Cardiac muscle cell (in vitro differentiated cells and primary cell): ENCODE data around the gene DOC2A. TPM values are rescaled to one million over a fixed set of nuclear protein-coding genes. Genes with fewer than 3 reads are reported as not detected.

Source experiments
- DNase-seq, 2 donors: peaks; one replicate each; pipeline versions ENCODE4 v3.0.0 to v3.0.0-alpha.2; 2010 to 2017; ENCODE audit warnings: low read depth in 1 of 2, low spot score in 1 of 2
- H3K27ac ChIP-seq: fragments of 200-600 bp; sonication (generic); 2 replicates; pipeline ENCODE4 v1.5.1; 2016
- H3K27me3 ChIP-seq: fragments of 200-600 bp; sonication (generic); 2 replicates; pipeline ENCODE4 v1.6.0; 2016; ENCODE audit warnings: control low read depth
- H3K36me3 ChIP-seq: fragments of 200-600 bp; sonication (generic); 2 replicates; pipeline ENCODE4 v1.5.1; 2016; ENCODE audit warnings: control low read depth
- H3K4me1 ChIP-seq: fragments of 200-600 bp; sonication (generic); 2 replicates; pipeline ENCODE4 v1.8.1; 2017; ENCODE audit warnings: low read depth, mild to moderate bottlenecking, mixed run types
- H3K4me3 ChIP-seq: fragments of 200-600 bp; sonication (generic); 2 replicates; pipeline ENCODE4 v1.5.1; 2016; ENCODE audit warnings: mild to moderate bottlenecking
- H3K9me3 ChIP-seq: fragments of 200-600 bp; sonication (generic); 2 replicates; pipeline ENCODE4 v1.5.1; 2017; ENCODE audit warnings: low read depth, mild to moderate bottlenecking, control low read depth
- CTCF ChIP-seq: IDR thresholded peaks from 2 replicates; pipeline ENCODE4 v1.5.1; 2012; ENCODE audit warnings: low read depth, mild to moderate bottlenecking, low read length
- polyA plus RNA-seq: library from polyadenylated mRNA; unstranded; fragments of >200 nt; fragmentation: Nextera tagmentation; extraction: Ambion mirVana; gene quantifications from 2 replicates; pipeline ENCODE4 v1.2.1, GENCODE V29; 2016
- total RNA-seq: library from RNA; depleted of rRNA; stranded (reverse); fragments of >200 nt; gene quantifications from 2 replicates; pipeline ENCODE4 v1.2.3, GENCODE V29; 2016

DOC2A gene
- total and polyA plus RNA-seq, 2 experiments from 2014 or later, result 3.3 to 7.2 TPM

GRCh38 chr16:29971304-29971703 lies 39.5 kb downstream of the DOC2A start:
- Histone ChIP-seq H3K27ac (no peak overlapping the region), H3K9me3 (no peaks in the 10 kb centered on the region), H3K4me1 (peaks cover 12% of the 10 kb centered on the region), H3K4me3 (no peak overlapping the region), H3K27me3 (no peaks in the 10 kb centered on the region), H3K36me3 (peaks cover 13% of the 10 kb centered on the region)
- no peak for TF ChIP-seq CTCF
- DNase-seq, result no peak

GRCh38 chr16:29968205-29968604 lies 42.6 kb downstream of the DOC2A start:
- no peak for TF ChIP-seq CTCF
- Histone ChIP-seq H3K4me3 (no peak overlapping the region), H3K36me3 (peaks cover 13% of the 10 kb centered on the region), H3K4me1 (no peaks in the 10 kb centered on the region), H3K9me3 (no peaks in the 10 kb centered on the region), H3K27me3 (no peaks in the 10 kb centered on the region), H3K27ac (no peak overlapping the region)
- DNase-seq, result no peak

- DNase-seq, result no peak
- H3K27me3 ChIP-seq, result no peaks in the 10 kb centered on the region
- H3K4me3 ChIP-seq, result no peak overlapping the region
- H3K9me3 ChIP-seq, result no peaks in the 10 kb centered on the region
- no peak overlapping the region for H3K27ac ChIP-seq
- H3K36me3 ChIP-seq, result peaks cover 4% of the 10 kb centered on the region
- no peak for TF ChIP-seq CTCF
- peaks cover 4% of the 10 kb centered on the region for H3K4me1 ChIP-seq
Measured at GRCh38 chr16:29963021-29963743, 47.6 kb downstream of the DOC2A start.

- no peak for TF ChIP-seq CTCF
- H3K27me3 ChIP-seq, result no peaks in the 10 kb centered on the region
- DNase-seq, result peak in 1 of 2 donors; percentile 66
- no peaks in the 10 kb centered on the region for H3K36me3 ChIP-seq
- peak overlapping the region; percentile 27 for H3K27ac ChIP-seq
- peak overlapping the region; percentile 83 for H3K4me3 ChIP-seq
- H3K4me1 ChIP-seq, result peaks cover 4% of the 10 kb centered on the region
- H3K9me3 ChIP-seq, result no peaks in the 10 kb centered on the region
Measured at GRCh38 chr16:29962344-29962994, 48.4 kb downstream of the DOC2A start.

GRCh38 chr16:29961479-29962343 lies 49.1 kb downstream of the DOC2A start, which contains the start of gene TMEM219:
Gene TMEM219, plus strand, starts transcription at chr16:29962079. Its CDS starts 1,065 bp downstream, at chr16:29963144.
- TF ChIP-seq CTCF, result peak; percentile 43
- Histone ChIP-seq H3K27ac (peak within 1 kb of the TSS; percentile 60), H3K36me3 (no peaks in the 10 kb centered on the region), H3K27me3 (no peaks in the 10 kb centered on the region), H3K9me3 (no peaks in the 10 kb centered on the region), H3K4me3 (peak within 1 kb of the TSS; percentile 83), H3K4me1 (peaks cover 4% of the 10 kb centered on the region)
- peak; percentile 93 for DNase-seq
